B cell (primary cell): ENCODE results near the gene VWA7. TPM values are rescaled to one million over a fixed set of nuclear protein-coding genes. Genes with fewer than 3 reads are reported as not detected.

Source experiments
- ATAC-seq: fragments of 200-7000 bp; cut with Tn5 transposase; one replicate; pipeline ENCODE4 v1.10.0; 2021; ENCODE audit warnings: low read depth, mild to moderate bottlenecking, moderate number of reproducible peaks, moderate library complexity
- CTCF ChIA-PET: fragments of 350-600 bp; sonication (Branson Sonifier 250); formaldehyde crosslinking; loops from one replicate; lab custom pipeline; 2021; ENCODE audit warnings: antibody characterized with exemption, inconsistent platforms; lab: Charles Lee
- POLR2A ChIA-PET: fragments of 350-600 bp; sonication (Branson Sonifier 250); formaldehyde crosslinking; loops from one replicate; lab custom pipeline; 2021; ENCODE audit warnings: antibody characterized with exemption; lab: Charles Lee
- DNase-seq: peaks from one replicate; pipeline ENCODE4 v3.0.0; 2013
- H2AFZ ChIP-seq: 2 replicates; pipeline ENCODE4 v1.6.1; 2012; ENCODE audit warnings: mild to moderate bottlenecking, low read depth, low read length; ENCODE audit not compliant: insufficient read depth, poor library complexity, severe bottlenecking
- H3K27ac ChIP-seq, 2 donors: 1 replicate in 1 of 2; 2 replicates in 1 of 2; pipeline ENCODE4 v1.5.1; 2012 to 2013; ENCODE audit warnings: low read length in 2 of 2, mild to moderate bottlenecking in 2 of 2, moderate library complexity in 1 of 2
- H3K27me3 ChIP-seq, 4 experiments: fragments of 200-600 bp in 1 of 4; sonication (generic) in 1 of 4; replicated peaks in 1 of 4; 1 replicate in 2 of 4; 2 replicates in 2 of 4; pipeline versions ENCODE4 v1.6.1 to v1.7.0; 2013 to 2016; ENCODE audit warnings: low read length in 3 of 4, mild to moderate bottlenecking in 2 of 4, mixed read lengths in 1 of 4, moderate library complexity in 1 of 4; ENCODE audit not compliant: insufficient read depth in 4 of 4, control insufficient read depth in 3 of 4; ENCODE audit errors: control extremely low read depth in 1 of 4
- H3K36me3 ChIP-seq, 2 experiments: replicated peaks in 1 of 2; 1 replicate in 1 of 2; 2 replicates in 1 of 2; pipeline versions ENCODE4 v1.6.1 to v1.7.1; 2013; ENCODE audit warnings: low read length in 1 of 2; ENCODE audit not compliant: insufficient read depth in 2 of 2, control insufficient read depth in 1 of 2; ENCODE audit errors: control extremely low read depth in 1 of 2, extremely low read depth in 1 of 2
- H3K4me1 ChIP-seq, 2 donors: fragments of 200-600 bp in 1 of 2; sonication (generic) in 1 of 2; 1 replicate in 1 of 2; 2 replicates in 1 of 2; pipeline versions ENCODE4 v1.5.1 to v1.6.1; 2013 to 2017; ENCODE audit warnings: low read length in 2 of 2; ENCODE audit not compliant: control insufficient read depth in 2 of 2, insufficient read depth in 2 of 2
- H3K4me2 ChIP-seq: replicated peaks from 2 replicates; pipeline ENCODE3; 2012; ENCODE audit warnings: mild to moderate bottlenecking, low read depth, low read length; ENCODE audit not compliant: poor library complexity, severe bottlenecking
- H3K4me3 ChIP-seq, 5 experiments: fragments of 200-600 bp in 1 of 5; sonication (generic) in 1 of 5; 1 replicate in 3 of 5; 2 replicates in 2 of 5; pipeline versions ENCODE4 v1.5.1 to v1.7.0; 2011 to 2016; ENCODE audit warnings: low read length in 4 of 5, mild to moderate bottlenecking in 4 of 5, low read depth in 2 of 5, control low read depth in 1 of 5, moderate library complexity in 1 of 5; ENCODE audit not compliant: insufficient read depth in 1 of 5; ENCODE audit errors: control extremely low read depth in 1 of 5, extremely low read depth in 1 of 5
- H3K79me2 ChIP-seq: fragments of 200-600 bp; sonication (generic); one replicate; pipeline ENCODE4 v1.6.0; 2016; ENCODE audit warnings: low read length; ENCODE audit not compliant: control insufficient read depth, insufficient read depth
- H3K9ac ChIP-seq: fragments of 200-600 bp; sonication (generic); 2 replicates; pipeline ENCODE4 v1.6.1; 2017; ENCODE audit warnings: mild to moderate bottlenecking, low read length, moderate library complexity
- H3K9me3 ChIP-seq, 3 donors: one replicate each; pipeline versions ENCODE4 v1.6.1 to v1.7.1; 2013; ENCODE audit warnings: low read length in 2 of 3; ENCODE audit not compliant: control insufficient read depth in 2 of 3, insufficient read depth in 1 of 3; ENCODE audit errors: control extremely low read depth in 1 of 3
- H4K20me1 ChIP-seq: 2 replicates; pipeline ENCODE4 v1.6.0; 2012; ENCODE audit warnings: mild to moderate bottlenecking, low read length; ENCODE audit not compliant: insufficient read depth, control insufficient read depth, poor library complexity, severe bottlenecking
- H3K27ac Mint-ChIP-seq: one replicate; pipeline ENCODE4 v1.8.0; 2021; ENCODE audit warnings: mixed read lengths
- H3K27me3 Mint-ChIP-seq: one replicate; pipeline ENCODE4 v1.8.0; 2021; ENCODE audit warnings: mixed read lengths
- H3K4me1 Mint-ChIP-seq: one replicate; pipeline ENCODE4 v1.8.0; 2021; ENCODE audit warnings: mixed read lengths
- H3K4me3 Mint-ChIP-seq: one replicate; pipeline ENCODE4 v1.8.0; 2021; ENCODE audit warnings: mixed read lengths
- H3K9me3 Mint-ChIP-seq: one replicate; pipeline ENCODE4 v1.8.0; 2022; ENCODE audit warnings: mixed read lengths; ENCODE audit not compliant: insufficient read depth
- CTCF ChIP-seq: fragments of 200-600 bp; IDR thresholded peaks from one replicate; pipeline ENCODE4 v1.8.0; 2022; ENCODE audit warnings: antibody characterized with exemption, mild to moderate bottlenecking
- EZH2 ChIP-seq: IDR thresholded peaks from 2 replicates; pipeline ENCODE4 v1.6.1; 2012; ENCODE audit warnings: borderline replicate concordance, low read depth, mild to moderate bottlenecking, moderate library complexity, low read length; ENCODE audit not compliant: insufficient read depth, poor library complexity, severe bottlenecking
- WGBS: methylation state at CpG from one replicate; pipeline ENCODE4 v1.1.5; 2013; ENCODE audit warnings: missing lambda C conversion rate; ENCODE audit not compliant: insufficient coverage; 5-methylcytosine and 5-hydroxymethylcytosine counted together
- intact Hi-C: fragments of 100-400 bp; cut with micrococcal nuclease; formaldehyde crosslinking; loops from one replicate; pipeline ENCODE4 v1.10.0; 2022
- polyA plus RNA-seq: library from polyadenylated mRNA; depleted of rRNA; stranded (reverse); fragments of >200 nt; gene quantifications from 2 replicates; pipeline ENCODE4 v1.2.3, GENCODE V29; 2012
- total RNA-seq, 2 donors: library from RNA; stranded (reverse); fragments of 120-200 nt in 1 of 2; gene quantifications; 1 replicate in 1 of 2; 2 replicates in 1 of 2; pipeline versions ENCODE4 v1.2.3 to v1.2.4, GENCODE V29; 2013 to 2022

Gene VWA7
- total and polyA plus RNA-seq, 2 donors (not counting 1 experiment from before 2014, with no cell fraction given) = 5.2 to 6.0 TPM

DNA sequence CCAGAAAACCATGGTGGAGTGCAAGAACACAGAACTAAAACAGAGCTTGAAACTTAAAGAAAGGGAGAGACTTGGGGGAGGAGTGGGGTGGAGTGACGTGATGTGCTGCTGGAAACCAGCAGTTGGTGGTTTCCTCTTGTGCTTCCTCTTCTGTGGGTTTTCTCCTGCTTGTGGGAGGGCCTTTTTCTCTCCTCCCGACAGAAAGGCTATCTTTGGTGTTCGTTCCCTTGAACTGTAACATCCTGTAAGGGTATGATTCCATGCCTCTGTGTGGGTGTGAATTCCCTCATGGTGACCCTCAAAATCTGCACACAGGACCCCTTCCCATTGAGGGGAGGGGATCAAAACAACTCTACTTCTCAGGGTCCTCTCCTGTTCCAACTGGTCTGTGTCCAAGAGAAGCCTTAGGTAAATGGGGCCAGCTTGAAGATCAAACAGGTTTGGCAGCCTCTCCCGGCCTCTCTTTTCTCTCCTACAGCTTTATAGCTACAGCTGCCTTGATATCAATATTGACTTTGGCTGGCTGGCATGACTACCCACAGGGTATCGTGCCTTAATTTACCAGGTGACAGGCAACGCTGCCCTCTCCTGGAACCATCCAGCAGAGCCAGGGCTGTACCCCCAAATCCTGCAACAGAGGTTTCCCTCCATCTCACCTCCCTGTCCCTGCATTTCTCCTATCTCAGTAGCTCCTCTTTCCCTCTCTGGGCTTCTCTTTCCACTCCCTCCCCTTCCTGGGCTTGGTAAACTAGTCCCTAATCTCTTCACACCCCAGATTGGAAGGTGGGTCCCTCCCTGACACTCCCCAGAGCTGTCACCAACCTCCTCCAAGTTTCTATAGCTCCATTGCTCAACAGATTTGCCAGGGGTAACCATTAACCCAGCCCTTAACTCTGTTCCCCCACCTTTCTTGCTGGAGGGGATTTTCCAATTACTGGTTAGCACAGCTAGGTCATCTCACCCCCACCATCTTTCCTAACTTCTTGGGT, 38.8 kb downstream of the VWA7 start:
- Histone ChIP-seq H3K4me1 (peaks cover 53 to 57% of the 10 kb centered on the region in 2 donors), H4K20me1 (peaks cover 7% of the 10 kb centered on the region), H3K27me3 (no peaks in the 10 kb centered on the region), H3K9ac (peak overlapping the region; percentile 91), H3K36me3 (peaks cover 6 to 12% of the 10 kb centered on the region in 2 experiments), H3K79me2 (peaks cover 57% of the 10 kb centered on the region), H2AFZ (peak overlapping the region; percentile 42), H3K4me3 (peak overlapping the region; percentile 0 to 87 (median 44)), H3K27ac (peak overlapping the region; percentile 81 to 96), H3K9me3 (no peaks in the 10 kb centered on the region), H3K4me2 (peak overlapping the region; percentile 82)
- H3K27me3 Mint-ChIP-seq = no peaks in the 10 kb centered on the region
- peaks cover 75% of the 10 kb centered on the region for H3K4me1 Mint-ChIP-seq
- 5% methylated on average over 4 of the region's 6 CpGs for WGBS
- ChIA-PET POLR2A (interaction anchor here (0.6 to 3.1 kb wide), 17 partner anchors 8 to 157 kb away, joined by 3 to 20 read pairs (median 5); partner anchors contain the start of genes ABHD16A, DDAH2, HSPA1A and HSPA1B), CTCF (interaction anchor here (0.6 to 7.8 kb wide), 18 partner anchors 9 to 149 kb away, joined by 3 to 90 read pairs (median 4); partner anchors contain the start of genes ABHD16A, DDAH2, LSM2 and LY6G5C)
- TF ChIP-seq EZH2 = no peak
- peak; percentile 11 for TF ChIP-seq CTCF
- DNase-seq = peak; percentile 90
- H3K27ac Mint-ChIP-seq = peak overlapping the region; percentile 91
- peak overlapping the region; percentile 100 for H3K4me3 Mint-ChIP-seq
- intact Hi-C loops = loop anchor here (1.0 to 10.0 kb wide), 11 partner anchors 8 to 457 kb away; partner anchors contain the start of genes ABHD16A, CSNK2B, DDX39B and DXO
- H3K9me3 Mint-ChIP-seq = no peaks in the 10 kb centered on the region
- peak; percentile 25 for ATAC-seq
